Kidney capillary endothelial cell (primary cell): ENCODE results near the gene ATXN7.

Experiments
- DNase-seq: peaks from one replicate; pipeline ENCODE4 v3.0.0-alpha.2; 2018; ENCODE audit warnings: low spot score

Gene ATXN7

DNA sequence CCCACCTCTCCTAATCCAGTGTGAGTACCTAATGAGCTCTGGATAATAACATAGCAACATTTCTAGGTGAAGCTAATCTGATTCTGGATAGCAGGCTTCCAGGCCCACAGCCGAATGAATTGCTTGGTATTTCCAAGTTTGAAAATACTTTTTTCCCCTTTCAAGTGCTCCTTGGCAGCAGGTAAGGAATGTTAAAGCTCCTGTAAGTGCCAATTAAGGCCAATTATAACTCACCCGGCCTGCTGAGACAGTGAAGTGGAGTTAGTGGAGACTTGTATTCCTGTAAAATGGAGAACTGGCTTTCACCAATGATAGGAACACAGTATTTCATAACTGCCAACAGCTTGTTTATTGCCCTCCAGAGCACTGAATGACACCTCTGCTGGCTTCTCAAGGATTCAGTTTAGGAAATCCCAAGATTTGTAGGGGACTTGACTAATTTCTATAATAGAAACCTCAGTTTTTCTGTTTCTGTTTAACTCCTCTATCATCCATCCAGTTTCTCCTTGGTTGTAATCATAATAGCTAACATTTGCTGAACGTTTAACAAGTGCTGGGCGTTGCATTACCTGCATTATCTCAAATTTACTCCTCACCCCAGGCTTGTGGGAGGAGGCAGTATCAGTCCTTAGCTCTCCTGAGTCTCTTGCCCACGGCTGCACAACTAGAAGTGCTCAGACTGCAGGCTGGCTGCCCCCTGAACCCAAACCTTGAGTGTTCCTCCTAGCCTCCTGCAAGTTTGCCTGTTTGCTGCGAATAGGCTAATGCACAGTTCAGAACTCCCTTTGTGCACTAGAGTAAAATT is 101.2 kb downstream of the ATXN7 start:
- no peak for DNase-seq

DNA sequence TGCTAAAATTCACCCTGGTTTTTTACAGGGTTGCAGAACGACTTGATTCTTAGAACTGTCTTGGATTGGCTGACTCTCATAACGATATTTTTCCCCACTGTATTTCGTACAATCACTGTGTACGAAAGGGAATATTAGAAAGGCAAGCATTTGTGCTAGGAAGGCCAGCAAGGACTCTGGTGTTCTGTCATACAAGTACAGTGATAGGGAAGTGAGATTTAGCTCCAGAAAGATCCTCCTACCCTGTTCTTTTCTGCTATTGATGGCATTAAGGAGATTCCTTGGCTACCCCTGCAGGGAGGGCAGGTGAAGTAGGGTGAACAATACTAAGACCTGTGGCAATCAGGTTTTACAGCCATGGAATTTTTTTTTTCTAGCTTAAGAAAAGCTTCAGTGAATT is 102.3 kb downstream of the ATXN7 start:
- no peak for DNase-seq

DNA sequence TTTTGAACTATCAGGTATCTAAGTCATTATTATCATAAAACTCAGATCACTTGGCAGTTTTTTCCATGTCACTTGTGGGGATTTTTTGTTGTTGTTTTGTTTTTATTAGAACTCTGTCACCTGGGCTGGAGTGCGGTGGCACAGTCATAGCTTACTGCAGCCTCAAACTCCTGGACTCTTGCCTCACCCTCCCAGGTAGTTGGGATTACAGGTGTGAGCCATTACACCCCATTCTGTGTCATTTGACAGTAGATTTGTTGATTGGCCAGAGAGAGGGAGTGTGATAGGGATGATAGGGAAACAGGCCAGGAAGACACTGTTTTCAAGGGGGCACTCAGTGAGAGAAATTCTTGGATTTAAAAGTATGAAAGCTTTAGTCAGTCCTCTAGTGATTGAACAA is 103.2 kb downstream of the ATXN7 start:
- no peak for DNase-seq

DNA sequence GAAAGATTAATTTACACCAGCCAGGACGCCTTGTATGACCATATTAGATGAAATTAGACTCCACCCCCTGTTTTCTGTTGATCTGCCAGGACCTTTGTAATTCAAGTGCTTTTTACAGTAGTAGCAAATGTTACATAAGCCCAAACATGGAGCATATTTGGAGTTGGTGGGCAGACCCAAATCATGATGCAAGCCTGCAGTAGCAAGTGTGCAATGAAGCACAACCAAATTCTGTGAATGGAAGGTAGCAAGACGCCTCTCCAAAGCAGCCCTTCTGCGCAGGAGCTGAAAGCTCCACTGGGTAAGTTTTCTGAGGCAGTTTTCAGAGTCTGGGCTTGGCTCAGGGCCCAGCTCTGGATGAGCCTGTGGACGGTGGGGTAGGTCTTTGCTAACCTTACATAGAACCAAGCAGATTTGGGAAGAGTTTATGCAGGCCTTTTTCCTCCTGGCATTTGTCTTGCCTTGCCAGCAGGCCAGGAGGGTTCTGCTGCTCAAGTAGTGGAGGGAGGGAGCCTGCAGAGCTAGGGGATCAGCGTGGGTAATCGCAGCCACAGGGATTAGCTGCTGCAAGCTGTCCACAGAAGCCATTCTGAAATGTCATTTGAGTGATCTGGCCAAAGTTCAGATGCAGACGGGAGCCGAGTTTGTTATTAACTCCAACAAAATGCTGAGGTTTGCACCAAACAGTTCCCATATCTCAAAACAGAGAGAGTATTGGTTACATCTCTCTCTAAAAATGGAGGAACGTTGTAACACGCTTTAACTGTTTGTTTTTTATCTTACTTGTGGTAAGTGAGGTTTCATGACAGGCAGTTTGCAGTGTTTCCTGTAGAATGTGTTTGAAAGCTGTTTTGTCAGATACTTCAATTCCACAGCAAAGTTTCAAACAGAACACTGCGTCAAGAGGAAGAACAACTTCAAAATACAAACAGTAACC is 104.3 kb downstream of the ATXN7 start:
- DNase-seq = no peak

DNA sequence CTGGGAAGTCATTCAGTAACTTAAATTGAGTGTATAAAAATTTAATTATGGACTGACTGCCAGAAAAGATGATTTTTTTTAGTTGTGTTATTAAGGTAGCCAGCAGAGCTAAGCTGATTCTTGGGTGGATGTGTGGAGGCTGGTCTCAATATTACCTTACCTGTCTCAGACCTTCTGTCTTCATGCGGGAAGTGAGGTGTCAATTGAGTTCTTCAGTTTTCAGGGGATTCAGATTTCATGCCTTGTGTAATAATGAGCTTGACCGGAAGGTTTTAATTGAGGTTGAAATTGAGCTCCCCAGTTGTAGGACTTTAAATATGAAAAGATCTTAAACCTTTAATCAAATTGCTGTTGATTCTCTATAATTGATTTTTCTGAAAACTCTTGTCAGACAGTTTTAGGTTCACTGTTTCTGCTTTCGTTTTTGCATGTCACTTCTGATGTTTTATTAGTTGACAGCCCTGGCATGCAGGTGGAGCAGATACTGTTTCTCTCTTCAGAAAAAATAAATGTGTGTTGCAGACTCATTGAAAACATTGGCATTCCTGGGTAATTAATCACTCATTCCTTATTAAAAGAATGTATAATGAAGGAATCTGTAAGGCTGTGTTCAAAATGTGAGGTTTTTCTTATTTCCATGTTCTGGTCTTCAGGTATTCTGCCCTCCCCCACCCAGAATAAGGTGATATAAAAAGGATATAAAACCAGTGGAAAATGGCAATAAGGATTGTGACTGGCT is 105.1 kb downstream of the ATXN7 start:
- no peak for DNase-seq

DNA sequence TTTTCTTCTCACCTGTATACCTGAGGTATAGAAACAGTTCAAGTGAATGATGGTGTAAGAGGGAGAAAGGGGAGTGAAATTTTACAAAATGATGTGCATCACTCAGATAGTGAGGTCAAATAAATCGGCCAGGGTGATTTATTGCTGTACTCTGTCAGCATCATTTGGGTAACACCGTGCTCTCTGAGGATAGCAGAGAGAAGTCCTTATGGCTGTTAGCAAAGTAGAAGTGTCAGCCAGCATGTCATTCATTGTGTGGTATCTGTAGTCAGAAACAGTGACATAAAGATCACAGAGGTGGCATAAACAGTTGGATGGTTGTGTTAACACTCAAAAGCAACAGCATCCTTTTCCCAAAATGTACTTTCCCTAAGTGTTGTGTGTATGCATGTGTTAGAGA is 106.2 kb downstream of the ATXN7 start:
- DNase-seq = no peak

DNA sequence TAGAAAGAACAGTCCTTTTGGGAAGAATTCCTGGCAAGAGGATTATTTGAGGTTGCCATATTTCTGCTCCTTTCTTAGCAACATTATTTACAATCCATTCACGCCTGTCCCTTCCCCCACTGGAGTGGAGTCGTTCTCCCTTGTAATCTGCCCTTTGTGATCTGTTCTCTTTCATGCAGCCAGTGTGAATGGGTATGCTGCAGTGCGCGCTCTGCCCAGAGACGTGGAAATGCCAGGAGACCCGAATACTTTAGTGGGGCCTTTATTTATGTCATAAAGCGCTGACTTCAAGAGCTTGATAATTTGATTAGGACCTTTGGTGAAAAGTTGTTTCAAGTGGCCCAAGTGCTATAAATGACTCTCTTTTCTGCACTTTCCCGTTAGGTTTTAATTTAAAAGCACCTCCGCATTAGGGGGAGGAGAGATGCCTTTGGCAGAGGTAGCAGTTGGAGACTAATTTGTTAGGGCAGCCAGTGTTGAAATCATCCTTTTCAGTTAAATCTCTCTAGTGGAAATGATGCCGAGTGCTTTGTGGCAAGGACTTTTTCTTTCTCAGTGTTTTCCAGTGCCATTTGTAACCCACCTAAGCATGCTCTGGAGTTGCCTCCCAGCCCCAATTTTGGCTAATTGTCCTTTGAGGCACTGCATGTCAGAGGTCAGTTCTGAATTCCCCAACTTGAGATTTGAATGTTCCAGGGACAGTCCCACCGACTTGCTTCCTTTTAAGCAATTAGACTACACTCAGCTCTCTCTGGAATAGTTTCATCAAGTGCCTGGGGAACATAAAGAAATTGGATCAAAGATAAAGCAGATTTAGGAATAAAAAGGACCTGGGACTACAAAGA is 107.2 kb downstream of the ATXN7 start:
- no peak for DNase-seq

DNA sequence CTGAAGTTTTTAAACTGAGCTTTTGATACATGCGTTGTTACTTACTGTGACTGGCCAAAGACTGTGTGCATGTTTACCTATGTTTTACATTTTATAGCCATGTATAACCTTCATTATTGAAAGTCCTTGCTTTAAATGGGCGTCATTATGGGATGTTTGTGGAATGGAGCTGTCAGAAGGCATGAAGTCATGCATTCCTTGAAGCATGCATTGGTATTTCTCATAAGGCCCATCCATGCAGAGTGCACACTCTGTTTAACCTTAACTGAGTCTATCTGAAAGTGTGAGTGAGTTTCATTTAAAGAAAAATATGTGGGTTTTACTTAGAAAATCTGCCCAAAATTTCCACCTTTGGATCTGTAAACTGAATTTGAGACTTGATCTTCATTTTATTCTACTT is 108.5 kb downstream of the ATXN7 start:
- DNase-seq = no peak

DNA sequence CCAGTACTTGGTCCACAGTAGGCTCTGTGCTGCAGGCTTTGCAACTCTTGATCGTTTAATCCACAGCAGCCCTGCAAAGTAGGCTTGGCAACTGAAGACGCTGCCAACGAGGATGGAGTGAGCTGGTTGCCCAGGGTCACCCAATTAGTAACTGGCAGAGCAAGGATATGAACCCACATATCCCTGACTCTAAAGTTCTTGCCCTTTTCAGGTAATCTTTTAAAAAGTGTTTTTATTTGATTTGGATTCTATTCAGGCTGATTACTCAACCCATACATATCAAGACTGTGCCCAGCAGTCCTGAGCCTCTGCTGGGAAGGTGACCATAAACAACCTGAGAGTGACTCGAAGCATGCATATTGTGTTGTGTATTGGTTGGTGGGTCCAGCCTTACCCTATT is 109.3 kb downstream of the ATXN7 start:
- no peak for DNase-seq

DNA sequence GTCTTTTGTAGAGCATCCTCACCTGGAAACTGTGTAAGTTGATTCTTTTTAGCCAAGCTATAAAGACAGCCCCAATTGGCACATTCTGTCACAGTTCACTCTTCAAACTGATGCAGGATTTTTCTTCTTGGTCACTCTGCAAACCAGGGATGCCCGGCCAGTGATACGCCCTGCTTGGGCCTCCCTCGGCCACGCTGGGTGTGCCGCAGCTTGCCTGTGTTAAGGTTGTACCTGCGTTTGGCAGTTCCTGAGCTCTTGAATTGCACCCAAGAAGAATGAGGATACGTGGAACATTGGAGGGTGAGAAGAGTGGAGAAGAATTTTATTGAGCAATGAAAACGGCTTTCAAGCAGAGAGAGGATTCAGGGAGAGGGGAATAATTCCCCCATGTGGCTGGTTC is 109.7 kb downstream of the ATXN7 start:
- no peak for DNase-seq

DNA sequence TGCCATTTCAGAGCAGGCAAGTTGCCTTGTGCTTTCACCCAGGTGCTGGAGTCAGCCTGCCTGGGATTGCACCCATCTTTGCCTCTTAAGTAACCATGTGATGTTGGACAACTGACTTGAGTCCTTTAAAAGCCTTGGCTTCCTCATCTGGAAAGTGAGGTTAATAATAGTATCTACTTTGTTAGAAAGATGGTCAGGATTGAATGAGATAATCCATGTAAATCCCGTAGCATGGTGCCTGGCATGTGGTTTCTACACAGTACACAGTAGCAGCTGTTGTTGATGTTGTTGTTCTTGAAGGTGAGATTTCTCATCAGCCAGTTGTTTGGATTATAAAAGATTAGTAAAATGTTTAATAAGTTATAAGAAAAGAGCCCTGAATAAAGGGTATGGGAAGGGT is 110.8 kb downstream of the ATXN7 start:
- DNase-seq = no peak

DNA sequence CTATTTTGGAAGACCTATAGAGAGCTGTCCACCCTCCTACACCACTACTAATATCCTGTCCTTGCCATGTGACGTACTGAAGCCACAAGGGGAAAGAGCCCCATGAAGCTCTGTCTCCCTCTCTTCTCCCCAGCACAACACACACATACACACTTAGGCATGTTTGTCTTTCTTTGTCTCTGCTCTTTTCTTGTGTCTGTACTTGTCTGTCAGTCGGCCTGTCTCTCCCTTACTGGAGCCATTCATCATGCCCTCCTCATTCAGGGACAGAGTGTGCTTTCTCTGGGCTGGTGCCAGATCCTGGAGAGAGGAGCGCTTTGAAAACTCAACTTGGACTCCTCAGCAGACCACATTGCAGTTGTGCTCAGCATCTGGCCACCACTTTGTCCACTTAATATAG is 112.1 kb downstream of the ATXN7 start:
- DNase-seq = no peak

DNA sequence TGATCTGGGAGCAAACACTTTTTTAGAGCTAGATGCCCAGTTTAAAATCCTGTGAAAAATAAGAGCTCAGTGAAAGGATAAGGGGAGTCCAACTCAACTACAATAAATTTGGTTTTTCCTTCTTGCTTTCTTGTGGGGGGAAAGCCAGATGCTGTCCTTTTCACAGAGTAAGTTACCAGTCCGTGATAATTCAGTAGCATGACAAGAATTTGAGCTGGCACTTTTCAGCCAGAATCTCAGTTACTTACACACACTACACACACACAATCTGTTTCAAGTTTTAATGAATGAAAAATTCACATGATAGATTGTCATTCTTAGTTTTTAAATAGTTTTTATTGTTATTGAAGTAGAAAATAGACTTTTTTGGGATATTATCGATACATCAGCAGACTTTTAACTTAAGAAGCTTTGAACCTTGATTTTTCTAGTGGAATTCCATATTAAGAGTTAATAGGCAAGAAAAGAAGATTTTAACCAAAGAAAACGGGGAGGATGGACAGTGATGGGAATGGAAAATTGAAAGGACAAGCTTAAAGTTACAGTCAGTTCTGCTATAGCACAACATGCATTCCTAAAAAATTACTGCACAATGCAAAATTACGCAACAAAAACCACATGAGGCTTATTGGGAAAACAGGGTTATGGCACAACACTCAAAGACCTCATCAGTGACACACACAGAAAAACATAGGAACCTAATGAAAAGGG is 112.6 kb downstream of the ATXN7 start:
- DNase-seq = no peak

DNA sequence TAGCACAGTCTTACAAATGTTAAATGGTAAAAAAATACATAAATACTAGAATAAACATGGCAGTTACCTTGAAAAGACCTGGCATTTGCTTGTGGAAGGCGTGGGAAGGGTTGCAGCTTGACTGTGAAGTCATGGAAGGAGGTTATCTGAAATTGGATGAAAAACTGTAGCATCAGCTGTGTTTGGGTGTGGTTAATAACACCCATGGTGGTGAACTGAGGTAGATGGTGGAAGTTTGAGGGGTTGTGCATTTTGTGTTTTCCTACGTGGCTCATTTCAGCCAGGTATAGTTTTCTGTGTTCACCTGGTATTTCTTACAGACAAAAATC is 113.2 kb downstream of the ATXN7 start:
- no peak for DNase-seq

DNA sequence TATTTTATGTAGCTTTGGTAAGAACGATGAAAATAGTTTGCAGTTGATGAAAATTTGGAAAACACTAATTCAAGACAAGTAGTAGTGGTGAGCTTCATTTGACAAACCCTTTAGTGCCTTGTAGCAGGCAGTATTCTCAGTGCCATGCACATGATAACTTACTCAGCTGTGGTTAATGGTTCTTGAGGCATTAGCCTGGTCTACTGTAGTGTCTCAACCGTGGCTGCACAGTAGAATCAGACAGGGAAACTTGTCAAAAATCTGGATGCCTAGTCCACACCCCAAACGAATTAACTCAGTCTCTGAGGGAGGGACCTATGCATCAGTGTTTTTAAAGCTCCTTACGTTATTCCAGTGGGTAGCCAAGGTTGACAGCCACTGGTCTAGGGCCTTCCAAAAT is 114.2 kb downstream of the ATXN7 start:
- DNase-seq = no peak

DNA sequence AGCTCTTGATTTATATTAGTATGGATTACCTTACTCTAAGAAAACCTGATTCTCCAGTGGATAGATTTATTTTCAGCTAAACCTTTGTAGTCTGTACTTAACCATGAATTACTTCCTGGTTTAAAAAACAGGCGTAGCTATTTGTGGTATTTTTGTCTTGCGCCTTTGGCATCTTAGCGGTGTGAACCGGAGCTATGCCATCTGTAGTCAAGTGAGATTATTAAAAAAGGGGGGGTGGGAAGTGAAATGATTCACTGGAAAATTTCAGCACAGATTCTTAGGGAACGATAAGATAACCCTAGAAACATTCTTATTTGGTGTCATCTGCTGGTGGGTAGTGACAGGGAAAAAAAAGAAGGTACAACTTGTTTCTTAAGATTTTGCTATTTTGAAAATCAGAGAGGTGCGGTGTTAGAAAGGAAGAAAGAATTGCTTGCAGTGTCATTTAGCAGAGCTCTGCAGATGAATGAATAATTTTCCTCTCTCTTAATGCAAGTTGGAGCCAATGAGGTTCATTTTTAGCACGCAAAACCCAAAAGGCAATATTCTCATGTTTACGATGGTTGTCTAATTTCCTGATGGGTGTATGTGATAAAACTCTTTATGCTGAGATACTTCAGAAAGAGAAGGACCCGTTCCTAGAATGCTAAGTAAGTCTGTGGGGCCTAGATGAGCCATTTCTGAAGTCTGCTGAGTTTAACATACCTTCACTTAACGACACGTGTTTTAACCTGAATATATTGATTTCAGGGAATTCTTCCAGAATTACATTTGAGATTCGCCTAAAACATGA is 115.6 kb downstream of the ATXN7 start:
- no peak for DNase-seq

DNA sequence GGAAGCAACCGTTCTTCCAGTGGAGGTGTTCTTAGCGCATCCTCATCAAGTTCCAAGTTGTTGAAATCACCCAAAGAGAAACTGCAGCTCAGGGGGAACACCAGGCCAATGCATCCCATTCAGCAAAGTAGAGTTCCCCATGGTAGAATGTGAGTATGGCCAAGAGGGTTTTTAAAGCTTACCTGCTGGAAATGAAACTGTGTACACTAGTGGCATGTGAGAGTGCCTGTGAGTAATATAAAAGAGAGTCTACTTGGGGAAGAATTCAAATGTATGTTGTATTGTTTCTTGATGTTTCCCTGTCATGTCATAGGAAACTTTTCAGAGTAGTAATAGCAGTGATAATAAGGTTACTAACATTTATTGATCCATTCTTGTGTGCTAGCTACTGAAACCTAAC is 116.4 kb downstream of the ATXN7 start:
- DNase-seq = no peak

DNA sequence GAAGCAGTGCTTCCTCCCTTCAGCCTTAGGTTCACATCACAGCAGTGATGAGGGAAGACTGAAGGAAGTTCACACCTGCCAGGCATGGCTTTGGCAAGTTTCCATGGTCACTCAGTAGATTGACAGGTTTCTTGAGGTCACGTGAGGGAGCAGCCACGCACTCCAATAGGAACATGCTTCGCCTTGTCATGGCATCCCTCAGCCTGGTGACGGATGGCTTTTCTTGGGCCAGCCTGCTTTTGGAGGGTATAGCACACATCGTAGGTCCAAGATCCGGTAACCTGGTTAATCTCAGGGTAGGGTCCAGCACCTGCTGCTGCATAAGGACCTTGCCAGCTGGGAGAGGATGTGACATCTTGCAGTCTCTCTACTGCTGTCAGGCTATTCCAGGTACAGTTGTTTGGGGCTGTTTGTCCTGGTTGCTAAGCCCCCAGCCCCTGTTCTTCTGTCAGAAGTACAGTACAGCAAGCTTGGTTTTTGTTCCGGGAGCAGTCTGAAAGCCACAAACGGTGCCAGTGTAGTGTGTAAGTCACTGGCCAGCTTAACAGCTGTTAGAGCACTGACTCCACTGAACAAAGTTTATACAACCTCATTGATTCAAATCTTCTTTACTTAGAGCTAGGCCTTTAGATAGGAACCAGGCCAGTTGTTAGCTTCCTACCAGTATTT is 117.3 kb downstream of the ATXN7 start:
- no peak for DNase-seq

DNA sequence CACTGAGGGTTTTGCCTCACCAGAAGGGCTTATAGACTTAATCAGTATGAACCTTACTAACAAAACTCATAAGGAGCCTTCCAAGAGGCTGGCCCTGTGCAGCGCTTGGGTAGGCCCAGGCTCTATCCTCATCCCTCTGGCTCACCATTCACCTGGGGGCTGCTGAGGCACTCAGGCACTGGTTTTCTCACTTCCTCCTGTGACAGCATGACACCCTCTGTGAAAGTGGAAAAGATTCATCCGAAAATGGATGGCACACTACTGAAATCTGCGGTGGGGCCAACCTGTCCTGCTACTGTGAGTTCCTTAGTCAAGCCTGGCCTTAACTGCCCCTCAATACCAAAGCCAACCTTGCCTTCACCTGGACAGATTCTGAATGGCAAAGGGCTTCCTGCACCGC is 118.3 kb downstream of the ATXN7 start:
- no peak for DNase-seq

DNA sequence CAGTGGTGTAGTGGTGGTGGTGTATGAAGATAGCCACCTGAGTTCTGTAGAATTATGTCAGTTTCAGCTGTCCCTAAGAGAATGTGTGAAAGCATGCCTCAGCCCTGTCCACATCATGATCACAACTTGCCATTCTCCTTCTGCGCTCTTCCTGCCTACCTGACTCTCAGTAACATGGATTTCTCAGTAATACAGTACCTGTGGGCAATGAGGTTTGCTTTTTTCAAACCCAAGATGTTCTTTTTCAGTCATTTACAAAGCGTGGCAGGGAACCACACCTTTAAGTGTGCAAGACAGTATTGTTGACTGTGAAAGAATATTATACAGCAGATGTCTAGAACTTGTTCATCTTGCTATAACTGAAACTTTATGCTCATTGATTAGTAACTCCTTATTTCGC is 120.7 kb downstream of the ATXN7 start:
- DNase-seq = no peak
